H9 (cell line): ENCODE data around the gene TMEM184A. TPM values are rescaled to one million over a fixed set of nuclear protein-coding genes. Genes with fewer than 3 reads are reported as not detected.
A peak's percentile ranks its signal among the peaks of the same experiment; 100 is the strongest.

ENCODE experiments used
- DNase-seq: peaks from one replicate; pipeline ENCODE4 v3.0.0-alpha.2; 2017
- H2AFZ ChIP-seq: one replicate; pipeline ENCODE4 v1.6.1; 2013; ENCODE audit warnings: mild to moderate bottlenecking, low read length, control low read depth, moderate library complexity
- H2AK5ac ChIP-seq: 2 replicates; pipeline ENCODE4 v1.6.1; 2013; ENCODE audit warnings: low read length, control low read depth, mixed read lengths; ENCODE audit not compliant: insufficient read length
- H2BK120ac ChIP-seq: one replicate; pipeline ENCODE4 v1.6.1; 2013; ENCODE audit warnings: low read depth, mild to moderate bottlenecking, low read length, control low read depth, inconsistent platforms; ENCODE audit not compliant: poor library complexity, severe bottlenecking
- H2BK12ac ChIP-seq: 2 replicates; pipeline ENCODE4 v1.6.1; 2013; ENCODE audit warnings: low read length, control low read depth, mixed read lengths, low read depth; ENCODE audit not compliant: insufficient read length
- H2BK15ac ChIP-seq: 2 replicates; pipeline ENCODE4 v1.6.1; 2013; ENCODE audit warnings: low read depth, low read length, control low read depth
- H2BK20ac ChIP-seq: one replicate; pipeline ENCODE4 v1.6.1; 2013; ENCODE audit warnings: low read depth, mild to moderate bottlenecking, low read length, control low read depth, inconsistent platforms; ENCODE audit not compliant: poor library complexity, severe bottlenecking
- H2BK5ac ChIP-seq: 2 replicates; pipeline ENCODE4 v1.6.1; 2013; ENCODE audit warnings: low read length, control low read depth, mixed read lengths; ENCODE audit not compliant: insufficient read length
- H3K14ac ChIP-seq: 2 replicates; pipeline ENCODE4 v1.6.1; 2013; ENCODE audit warnings: low read length, control low read depth; ENCODE audit not compliant: insufficient read depth
- H3K18ac ChIP-seq: 2 replicates; pipeline ENCODE4 v1.6.1; 2013; ENCODE audit warnings: low read depth, mild to moderate bottlenecking, mixed read lengths, low read length, control low read depth; ENCODE audit not compliant: insufficient read length
- H3K23ac ChIP-seq: 2 replicates; pipeline ENCODE4 v1.6.1; 2013; ENCODE audit warnings: low read length, control low read depth, mixed read lengths, low read depth; ENCODE audit not compliant: insufficient read length
- H3K23me2 ChIP-seq: 2 replicates; pipeline ENCODE4 v1.6.1; 2013; ENCODE audit warnings: low read depth, mild to moderate bottlenecking, mixed read lengths, low read length, control low read depth; ENCODE audit not compliant: insufficient read length, poor library complexity, severe bottlenecking
- H3K27ac ChIP-seq: 2 replicates; pipeline ENCODE4 v1.5.1; 2013; ENCODE audit warnings: low read length, control low read depth, mixed read lengths, low read depth; ENCODE audit not compliant: insufficient read length
- H3K27me3 ChIP-seq: 2 replicates; pipeline ENCODE4 v1.6.1; 2013; ENCODE audit warnings: low read length, control low read depth, inconsistent platforms; ENCODE audit not compliant: insufficient read depth
- H3K4ac ChIP-seq: 2 replicates; pipeline ENCODE4 v1.6.1; 2013; ENCODE audit warnings: low read depth, mild to moderate bottlenecking, control low read depth, inconsistent platforms, low read length, moderate library complexity
- H3K4me1 ChIP-seq: 2 replicates; pipeline ENCODE4 v1.6.1; 2013; ENCODE audit warnings: low read length, control low read depth, inconsistent platforms; ENCODE audit not compliant: insufficient read depth
- H3K4me2 ChIP-seq: 2 replicates; pipeline ENCODE4 v1.6.1; 2013; ENCODE audit warnings: low read length, control low read depth, mixed read lengths; ENCODE audit not compliant: insufficient read length, insufficient read depth
- H3K56ac ChIP-seq: 2 replicates; pipeline ENCODE4 v1.6.1; 2013; ENCODE audit warnings: low read depth, mild to moderate bottlenecking, mixed read lengths, low read length, control low read depth; ENCODE audit not compliant: insufficient read length
- H3K79me1 ChIP-seq: 2 replicates; pipeline ENCODE4 v1.6.1; 2013; ENCODE audit warnings: low read depth, mild to moderate bottlenecking, moderate library complexity, low read length, control low read depth, inconsistent platforms; ENCODE audit not compliant: insufficient read depth, poor library complexity, severe bottlenecking
- H3K79me2 ChIP-seq: 2 replicates; pipeline ENCODE4 v1.6.1; 2013; ENCODE audit warnings: low read length, control low read depth, inconsistent platforms; ENCODE audit not compliant: insufficient read depth
- H3K9ac ChIP-seq: 2 replicates; pipeline ENCODE4 v1.6.1; 2013; ENCODE audit warnings: low read length, control low read depth, mixed read lengths; ENCODE audit not compliant: insufficient read length; ENCODE audit errors: extremely low read depth
- H3K9me3 ChIP-seq: one replicate; pipeline ENCODE4 v1.6.1; 2013; ENCODE audit warnings: low read depth, low read length, inconsistent platforms; ENCODE audit not compliant: control insufficient read depth
- H3T11ph ChIP-seq: one replicate; pipeline ENCODE4 v1.6.1; 2013; ENCODE audit warnings: mild to moderate bottlenecking, low read length, control low read depth, inconsistent platforms
- H4K20me1 ChIP-seq: one replicate; pipeline ENCODE4 v1.6.1; 2013; ENCODE audit not compliant: control insufficient read depth, insufficient read length, insufficient read depth
- H4K5ac ChIP-seq: 2 replicates; pipeline ENCODE4 v1.6.1; 2013; ENCODE audit warnings: low read depth, mild to moderate bottlenecking, mixed read lengths, low read length, control low read depth; ENCODE audit not compliant: insufficient read length
- H4K8ac ChIP-seq: replicated peaks from 2 replicates; pipeline ENCODE4 v1.6.1; 2013; ENCODE audit warnings: low read length, control low read depth, mixed read lengths, low read depth; ENCODE audit not compliant: insufficient read length
- H4K91ac ChIP-seq: 2 replicates; pipeline ENCODE4 v1.6.1; 2013; ENCODE audit warnings: low read depth, mild to moderate bottlenecking, moderate library complexity, mixed read lengths, low read length, control low read depth; ENCODE audit not compliant: insufficient read length
- H3K27ac Mint-ChIP-seq, 3 experiments: 2 replicates in 2 of 3; 3 replicates in 1 of 3; pipeline ENCODE4 v1.8.0; 2020 to 2021; ENCODE audit warnings: mixed read lengths in 3 of 3, mild to moderate bottlenecking in 1 of 3, moderate library complexity in 1 of 3
- H3K27me3 Mint-ChIP-seq: 2 replicates; pipeline ENCODE4 v1.8.0; 2021; ENCODE audit warnings: low read depth, mild to moderate bottlenecking, moderate library complexity, mixed read lengths
- H3K36me3 Mint-ChIP-seq, 3 experiments: 2 replicates in 2 of 3; 3 replicates in 1 of 3; pipeline ENCODE4 v1.8.0; 2020 to 2021; ENCODE audit warnings: low read depth in 3 of 3, mixed read lengths in 3 of 3; ENCODE audit not compliant: insufficient read depth in 1 of 3
- H3K4me1 Mint-ChIP-seq, 2 experiments: 2 replicates each; pipeline ENCODE4 v1.8.0; 2020; ENCODE audit warnings: mixed read lengths in 2 of 2
- H3K4me3 Mint-ChIP-seq, 2 experiments: 2 replicates in 1 of 2; 3 replicates in 1 of 2; pipeline ENCODE4 v1.8.0; 2020 to 2021; ENCODE audit warnings: mild to moderate bottlenecking in 2 of 2, mixed read lengths in 2 of 2, moderate library complexity in 1 of 2
- H3K9me3 Mint-ChIP-seq, 2 experiments: 2 replicates in 1 of 2; 3 replicates in 1 of 2; pipeline ENCODE4 v1.8.0; 2020; ENCODE audit warnings: mild to moderate bottlenecking in 2 of 2, mixed read lengths in 2 of 2, moderate library complexity in 1 of 2
- WGBS: extraction: QIAGEN DNeasy Blood & Tissue Kit; methylation state at CpG from one replicate; pipeline ENCODE4 v1.1.7; 2013; ENCODE audit warnings: missing lambda C conversion rate, low lambda C conversion rate, mixed read lengths; ENCODE audit not compliant: insufficient read length; ENCODE audit errors: extremely low coverage; 5-methylcytosine and 5-hydroxymethylcytosine counted together
- total RNA-seq: library from RNA; stranded (reverse); gene quantifications from 2 replicates; pipeline ENCODE4 v1.2.1, GENCODE V29; 2021
- TF ChIP-seq, protein P1 (sequence below): fragments of 200-600 bp; sonication (generic); conservative IDR thresholded peaks from 3 replicates; pipeline ENCODE4 v1.8.0; 2021; ENCODE audit warnings: antibody characterized with exemption, mild to moderate bottlenecking

Gene TMEM184A
- total RNA-seq, 1 experiment from 2014 or later, result 1.3 TPM

DNA sequence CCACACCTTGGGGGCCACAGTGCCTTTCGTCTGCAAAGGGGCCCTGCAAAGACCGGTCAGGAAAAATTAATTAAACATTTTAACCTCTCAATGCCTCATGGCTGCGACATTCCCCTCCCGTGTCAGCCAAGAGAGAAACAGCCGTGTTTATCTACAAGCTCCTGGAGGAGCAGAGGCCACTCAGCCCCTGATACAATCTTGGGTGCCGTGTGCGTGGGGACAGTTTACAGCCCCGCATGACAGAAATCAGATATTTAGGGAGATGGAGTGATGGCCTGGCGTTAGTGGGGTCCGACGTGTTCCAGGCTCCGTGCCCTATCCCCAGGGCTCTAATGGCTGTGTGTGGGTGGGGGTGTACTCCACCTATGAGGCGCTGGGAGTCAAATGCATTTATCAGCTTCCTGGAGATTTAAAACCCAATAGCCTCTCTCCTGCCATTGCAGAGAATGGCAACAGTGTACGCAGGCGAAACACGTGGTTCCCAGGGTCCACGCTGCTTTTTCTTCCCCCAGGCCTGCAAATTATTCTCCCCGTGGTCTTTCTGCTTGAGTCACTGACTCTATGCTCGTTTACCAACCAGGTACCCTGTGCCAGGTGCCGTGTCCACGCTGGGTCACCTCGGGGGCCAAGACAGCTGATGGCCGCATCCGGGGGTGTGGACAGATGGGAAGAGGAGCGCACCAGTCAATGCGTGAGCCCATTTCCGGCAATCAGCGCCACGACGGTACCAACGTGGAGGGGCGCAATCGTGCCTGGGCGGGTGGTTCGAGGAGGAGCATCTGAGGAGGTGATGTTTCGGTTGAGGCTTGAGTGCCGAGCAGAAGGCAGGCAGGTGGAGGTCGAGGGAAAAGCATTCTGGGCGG lies 40.4 kb upstream of the TMEM184A start:
- Histone ChIP-seq H2AFZ (no peak overlapping the region), H3K4me2 (no peak overlapping the region), H3K9me3 (no peaks in the 10 kb centered on the region), H2BK20ac (no peak overlapping the region), H3K23ac (no peak overlapping the region), H3K27me3 (no peaks in the 10 kb centered on the region), H2BK120ac (no peak overlapping the region), H3K9ac (no peak overlapping the region), H2BK12ac (no peak overlapping the region), H3K79me1 (no peaks in the 10 kb centered on the region), H3K14ac (no peak overlapping the region), H2BK15ac (no peak overlapping the region), H3K18ac (no peak overlapping the region), H4K8ac (no peak overlapping the region), H3K27ac (no peak overlapping the region), H3K23me2 (no peaks in the 10 kb centered on the region), H3K4me1 (no peaks in the 10 kb centered on the region), H3K56ac (no peak overlapping the region), H4K91ac (no peak overlapping the region), H3T11ph (no peak overlapping the region), H4K5ac (no peak overlapping the region), H2BK5ac (no peak overlapping the region), H3K79me2 (no peaks in the 10 kb centered on the region), H4K20me1 (no peaks in the 10 kb centered on the region), H3K4ac (no peak overlapping the region), H2AK5ac (no peak overlapping the region)
- peaks cover 6 to 15% of the 10 kb centered on the region in 2 experiments for H3K4me1 Mint-ChIP-seq
- H3K4me3 Mint-ChIP-seq, result no peak overlapping the region; a peak in 1 of 5 replicates
- H3K27ac Mint-ChIP-seq, result peak overlapping the region in 1 of 3 experiments; percentile 72; a peak in 2 of 7 replicates
- no peaks in the 10 kb centered on the region for H3K36me3 Mint-ChIP-seq
- H3K9me3 Mint-ChIP-seq, result no peaks in the 10 kb centered on the region
- H3K27me3 Mint-ChIP-seq, result peaks cover 11% of the 10 kb centered on the region
- WGBS, result no CpG with 5 or more reads among the region's 39 CpGs
- TF ChIP-seq, protein P1, sequence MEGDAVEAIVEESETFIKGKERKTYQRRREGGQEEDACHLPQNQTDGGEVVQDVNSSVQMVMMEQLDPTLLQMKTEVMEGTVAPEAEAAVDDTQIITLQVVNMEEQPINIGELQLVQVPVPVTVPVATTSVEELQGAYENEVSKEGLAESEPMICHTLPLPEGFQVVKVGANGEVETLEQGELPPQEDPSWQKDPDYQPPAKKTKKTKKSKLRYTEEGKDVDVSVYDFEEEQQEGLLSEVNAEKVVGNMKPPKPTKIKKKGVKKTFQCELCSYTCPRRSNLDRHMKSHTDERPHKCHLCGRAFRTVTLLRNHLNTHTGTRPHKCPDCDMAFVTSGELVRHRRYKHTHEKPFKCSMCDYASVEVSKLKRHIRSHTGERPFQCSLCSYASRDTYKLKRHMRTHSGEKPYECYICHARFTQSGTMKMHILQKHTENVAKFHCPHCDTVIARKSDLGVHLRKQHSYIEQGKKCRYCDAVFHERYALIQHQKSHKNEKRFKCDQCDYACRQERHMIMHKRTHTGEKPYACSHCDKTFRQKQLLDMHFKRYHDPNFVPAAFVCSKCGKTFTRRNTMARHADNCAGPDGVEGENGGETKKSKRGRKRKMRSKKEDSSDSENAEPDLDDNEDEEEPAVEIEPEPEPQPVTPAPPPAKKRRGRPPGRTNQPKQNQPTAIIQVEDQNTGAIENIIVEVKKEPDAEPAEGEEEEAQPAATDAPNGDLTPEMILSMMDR, result no peak
- no peak for DNase-seq
